Measurements from ENCODE around the gene RNF150.
A peak's percentile ranks its signal among the peaks of the same experiment; 100 is the strongest.

Gene RNF150

GRCh38 chr4:140930011-140930410, 203.3 kb downstream of the RNF150 start (continued):
- TF ChIP-seq TCF4 (CRISPR knock-in tag; IDR thresholded peaks at IDR 0.05; ENCODE audit: borderline replicate concordance) (no peak), RARB (CRISPR knock-in tag; IDR thresholded peaks at IDR 0.05) (no peak), CSDC2 (CRISPR knock-in tag; IDR thresholded peaks at IDR 0.05) (no peak), ZNF70 (CRISPR knock-in tag; IDR thresholded peaks at IDR 0.05) (no peak), ZC3H10 (CRISPR knock-in tag; IDR thresholded peaks at IDR 0.05) (no peak), ZFP30 (CRISPR knock-in tag; IDR thresholded peaks at IDR 0.05) (no peak), TSHZ2 (CRISPR knock-in tag; IDR thresholded peaks at IDR 0.05) (no peak), ESRRG (CRISPR knock-in tag; IDR thresholded peaks at IDR 0.05) (no peak)

GRCh38 chr4:140928880-140929279, 204.4 kb downstream of the RNF150 start:
- TF ChIP-seq POU6F1 (CRISPR knock-in tag; IDR thresholded peaks at IDR 0.05; ENCODE audit: borderline replicate concordance, low read depth), result no peak
- no peak for TF ChIP-seq ZNF70 (CRISPR knock-in tag; IDR thresholded peaks at IDR 0.05)
- no peak for TF ChIP-seq GLIS3 (CRISPR knock-in tag; IDR thresholded peaks at IDR 0.05)
- TF ChIP-seq ZC3H10 (CRISPR knock-in tag; IDR thresholded peaks at IDR 0.05), result no peak
- TF ChIP-seq PPARA (CRISPR knock-in tag; IDR thresholded peaks at IDR 0.05; ENCODE audit: borderline replicate concordance), result no peak
- no peak for TF ChIP-seq PATZ1 (CRISPR knock-in tag; IDR thresholded peaks at IDR 0.05; ENCODE audit: borderline replicate concordance)
- TF ChIP-seq ZNF8 (CRISPR knock-in tag; IDR thresholded peaks at IDR 0.05), result no peak
- no peak for TF ChIP-seq ARNTL (CRISPR knock-in tag; IDR thresholded peaks at IDR 0.05; ENCODE audit: borderline replicate concordance, low read depth)
- TF ChIP-seq ZFP30 (CRISPR knock-in tag; IDR thresholded peaks at IDR 0.05), result no peak
- TF ChIP-seq CSRNP3 (CRISPR knock-in tag; IDR thresholded peaks at IDR 0.05), result no peak
- no peak for TF ChIP-seq BACH2 (CRISPR knock-in tag; IDR thresholded peaks at IDR 0.05; ENCODE audit: borderline replicate concordance)
- TF ChIP-seq ZNF565 (CRISPR knock-in tag; conservative IDR thresholded peaks at IDR 0.05; ENCODE audit: low read depth), result no peak
- no peak for TF ChIP-seq ESRRG (CRISPR knock-in tag; IDR thresholded peaks at IDR 0.05)
- TF ChIP-seq RARB (CRISPR knock-in tag; IDR thresholded peaks at IDR 0.05), result no peak
- TF ChIP-seq CSDC2 (CRISPR knock-in tag; IDR thresholded peaks at IDR 0.05), result no peak
- TF ChIP-seq CREB5 (CRISPR knock-in tag; IDR thresholded peaks at IDR 0.05; ENCODE audit: low read depth), result no peak
- no peak for TF ChIP-seq OSR1 (CRISPR knock-in tag; IDR thresholded peaks at IDR 0.05)
- TF ChIP-seq TOX (CRISPR knock-in tag; IDR thresholded peaks at IDR 0.05; ENCODE audit: borderline replicate concordance), result no peak
- no peak; the same call in 2 of the 3 replicates for ATAC-seq

GRCh38 chr4:140926672-140927071, 206.6 kb downstream of the RNF150 start:
- TF ChIP-seq ZC3H10 (CRISPR knock-in tag; IDR thresholded peaks at IDR 0.05), result no peak
- TF ChIP-seq CREB5 (CRISPR knock-in tag; IDR thresholded peaks at IDR 0.05; ENCODE audit: low read depth), result no peak
- no peak for TF ChIP-seq RARB (CRISPR knock-in tag; IDR thresholded peaks at IDR 0.05)
- no peak for TF ChIP-seq SNAI2 (CRISPR knock-in tag; IDR thresholded peaks at IDR 0.05)
- no peak for TF ChIP-seq BACH2 (CRISPR knock-in tag; IDR thresholded peaks at IDR 0.05; ENCODE audit: borderline replicate concordance)
- no peak for TF ChIP-seq GLIS3 (CRISPR knock-in tag; IDR thresholded peaks at IDR 0.05)
- TF ChIP-seq PATZ1 (CRISPR knock-in tag; IDR thresholded peaks at IDR 0.05; ENCODE audit: borderline replicate concordance), result no peak
- no peak for TF ChIP-seq CSDC2 (CRISPR knock-in tag; IDR thresholded peaks at IDR 0.05)
- TF ChIP-seq ZNF8 (CRISPR knock-in tag; IDR thresholded peaks at IDR 0.05), result no peak
- no peak for TF ChIP-seq POU6F1 (CRISPR knock-in tag; IDR thresholded peaks at IDR 0.05; ENCODE audit: borderline replicate concordance, low read depth)
- TF ChIP-seq ZFP3 (CRISPR knock-in tag; IDR thresholded peaks at IDR 0.05), result no peak
- no peak for TF ChIP-seq ZFP30 (CRISPR knock-in tag; IDR thresholded peaks at IDR 0.05)
- no peak for TF ChIP-seq OSR1 (CRISPR knock-in tag; IDR thresholded peaks at IDR 0.05)
- no peak for TF ChIP-seq ARNTL (CRISPR knock-in tag; IDR thresholded peaks at IDR 0.05; ENCODE audit: borderline replicate concordance, low read depth)
- ATAC-seq, result 0 out of 3 replicates have a peak, but pooled peaks have one; percentile 26

Measured in SK-N-SH treated with all-trans-retinoic acid at 6 μM for 48 hours (cell line).